NCI-H1105 treated with DMSO at 0.1 percent for 48 hours (cell line): ENCODE results near the gene UNC5C.

Source experiments
- DNase-seq: peaks from one replicate; lab custom pipeline; 2025; lab: John Stamatoyannopoulos, UW

Gene UNC5C

GRCh38 chr4:95546866-95547714 is 1.7 kb downstream of the UNC5C start:
- DNase-seq, result no peak

GRCh38 chr4:95546221-95546620 is 2.6 kb downstream of the UNC5C start:
- no peak for DNase-seq

- no peak for DNase-seq
Measured at GRCh38 chr4:95545546-95545945, 3.2 kb downstream of the UNC5C start.

- DNase-seq, result no peak
Measured at GRCh38 chr4:95544113-95545103, 4.4 kb downstream of the UNC5C start.

DNA sequence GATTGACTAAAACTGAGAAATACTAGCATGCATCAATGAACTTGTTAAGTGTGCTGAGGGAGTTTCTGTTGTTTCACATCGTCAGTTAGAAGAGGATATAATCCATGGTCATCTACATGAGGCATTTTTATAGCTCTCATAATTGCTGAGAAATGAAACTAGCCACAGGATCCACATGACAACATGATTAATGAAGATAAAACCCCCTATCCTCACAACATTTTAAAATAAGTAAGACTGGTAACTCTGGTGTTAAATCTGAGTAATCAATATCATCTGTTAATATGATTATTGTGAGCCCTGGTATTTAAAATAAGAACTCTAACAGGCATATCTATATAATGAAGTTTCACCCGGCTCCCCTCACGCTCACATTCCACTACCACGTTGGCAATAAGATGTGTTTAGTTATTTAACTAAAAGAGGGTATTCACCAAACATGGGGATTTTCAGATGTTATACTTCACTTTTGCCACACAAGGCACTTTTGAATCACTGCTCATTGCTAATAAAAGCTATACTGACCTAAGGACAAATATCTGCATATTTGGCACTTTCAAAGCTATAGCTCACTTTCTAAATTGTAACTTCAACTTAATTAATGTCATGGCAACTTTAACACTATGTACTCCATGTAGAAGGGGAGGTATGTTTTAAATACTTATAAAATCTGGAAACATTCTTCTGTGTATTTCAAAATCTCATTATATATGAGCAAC is 6.7 kb downstream of the UNC5C start:
- no peak for DNase-seq

DNA sequence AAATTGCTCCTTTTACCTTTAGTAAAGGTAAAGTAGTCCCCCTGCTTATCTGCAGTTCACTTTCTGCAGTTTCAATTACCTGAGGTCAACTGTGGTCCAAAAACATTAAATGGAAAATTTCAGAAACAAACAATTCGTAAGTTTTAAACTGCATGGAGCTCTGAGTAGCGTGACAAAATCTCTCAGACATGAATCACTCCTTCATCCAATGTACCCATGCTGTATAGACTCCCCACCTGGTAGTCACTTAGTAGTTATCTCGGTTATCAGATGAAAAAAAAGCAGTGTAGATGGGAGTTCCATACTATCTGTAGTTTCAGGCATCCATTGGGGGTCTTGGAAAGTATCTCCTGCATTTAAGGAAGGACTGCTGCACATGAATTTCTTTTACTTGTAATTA is 7.7 kb downstream of the UNC5C start:
- DNase-seq, result no peak

- DNase-seq, result no peak
Measured at GRCh38 chr4:95540227-95540626, 8.5 kb downstream of the UNC5C start.

DNA sequence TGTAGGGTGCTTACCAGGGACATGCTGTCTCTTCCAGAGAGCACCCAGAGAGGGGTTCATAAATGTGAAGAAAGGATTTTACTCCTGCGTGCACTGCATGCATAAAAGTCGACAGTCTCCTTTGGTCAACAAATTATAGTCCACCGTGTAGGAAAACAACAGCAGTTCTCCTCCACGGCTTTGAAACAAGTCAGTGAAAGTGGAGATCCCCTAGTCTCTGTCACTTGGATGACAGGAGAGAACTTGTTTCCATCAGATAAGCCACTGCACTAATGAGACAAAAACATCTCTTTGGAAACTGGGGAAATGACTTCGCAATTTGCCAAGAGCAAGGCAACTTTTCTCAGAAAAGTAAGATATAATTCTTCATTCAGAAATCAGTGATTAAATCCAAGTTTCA is 9.7 kb downstream of the UNC5C start:
- no peak for DNase-seq

DNA sequence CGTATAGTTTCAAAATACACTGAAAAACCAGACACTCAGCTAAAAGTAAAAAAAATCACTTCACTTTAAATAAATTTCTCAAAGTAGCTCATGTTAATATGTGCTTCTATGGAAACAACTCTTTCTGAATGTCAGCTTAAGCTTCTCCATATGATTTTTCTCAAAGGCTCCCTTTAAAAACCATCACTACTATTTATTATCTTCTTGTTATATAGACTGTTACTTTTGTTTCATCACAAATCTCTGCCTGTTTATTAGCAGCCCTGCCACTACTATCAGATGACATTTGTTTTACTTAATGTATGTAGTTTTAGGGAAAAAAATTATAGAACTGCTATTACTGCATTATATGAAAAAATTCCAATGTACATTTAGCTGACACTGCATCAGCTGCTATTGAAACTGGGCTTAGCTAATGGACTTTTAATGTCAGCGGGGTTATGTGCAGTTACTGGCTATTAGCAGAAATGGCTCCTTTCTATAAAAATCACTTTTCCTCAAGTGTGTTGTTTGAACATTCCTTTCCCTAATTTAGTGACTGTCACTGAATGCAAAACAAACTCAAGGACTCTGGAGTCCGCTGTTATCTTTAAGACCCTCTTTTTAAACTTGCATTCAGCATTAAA is 10.8 kb downstream of the UNC5C start:
- DNase-seq, result no peak

DNA sequence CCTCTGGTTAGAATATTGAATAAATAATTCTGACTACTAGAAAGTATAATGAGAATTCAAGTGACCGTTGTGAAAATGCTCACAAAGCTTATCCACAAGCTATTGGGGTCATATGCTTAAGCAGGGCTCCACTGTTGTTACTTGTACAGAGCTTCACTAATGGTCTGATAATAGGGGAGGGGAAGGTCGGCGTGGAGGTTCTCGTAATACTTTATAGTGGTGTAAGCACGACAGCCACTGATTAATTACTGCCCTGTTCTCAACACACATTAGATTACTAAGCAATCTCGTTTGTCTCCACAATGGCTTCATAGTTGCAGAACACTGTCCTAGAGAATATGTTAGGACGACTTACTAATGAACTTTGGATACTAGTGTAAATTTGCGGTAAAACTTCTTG is 11.6 kb downstream of the UNC5C start:
- no peak for DNase-seq

GRCh38 chr4:95536650-95537049 is 12.1 kb downstream of the UNC5C start:
- DNase-seq, result no peak

- no peak for DNase-seq
Measured at GRCh38 chr4:95535180-95535579, 13.6 kb downstream of the UNC5C start.

DNA sequence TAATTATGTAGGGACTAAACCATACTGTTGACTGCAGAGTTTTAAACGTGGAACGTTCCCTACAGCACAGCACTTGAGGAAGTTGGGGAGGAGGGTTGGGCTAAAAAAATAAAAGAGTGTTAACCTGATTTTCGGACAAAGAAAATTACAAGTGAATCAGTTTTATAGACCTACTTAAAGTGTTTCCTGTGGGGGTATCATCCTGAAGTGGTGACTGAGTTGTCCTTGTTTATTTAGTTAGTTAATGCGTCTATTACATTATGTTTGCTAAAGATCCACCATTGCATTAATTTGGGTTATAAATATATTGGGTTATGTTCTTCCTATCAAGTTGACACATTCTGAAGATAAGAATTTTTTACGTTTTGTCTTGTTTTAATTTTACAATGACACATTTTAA is 14.7 kb downstream of the UNC5C start:
- DNase-seq, result peak; percentile 11

GRCh38 chr4:95533254-95533653 is 15.5 kb downstream of the UNC5C start:
- no peak for DNase-seq

GRCh38 chr4:95532305-95532704 is 16.5 kb downstream of the UNC5C start:
- DNase-seq, result no peak

DNA sequence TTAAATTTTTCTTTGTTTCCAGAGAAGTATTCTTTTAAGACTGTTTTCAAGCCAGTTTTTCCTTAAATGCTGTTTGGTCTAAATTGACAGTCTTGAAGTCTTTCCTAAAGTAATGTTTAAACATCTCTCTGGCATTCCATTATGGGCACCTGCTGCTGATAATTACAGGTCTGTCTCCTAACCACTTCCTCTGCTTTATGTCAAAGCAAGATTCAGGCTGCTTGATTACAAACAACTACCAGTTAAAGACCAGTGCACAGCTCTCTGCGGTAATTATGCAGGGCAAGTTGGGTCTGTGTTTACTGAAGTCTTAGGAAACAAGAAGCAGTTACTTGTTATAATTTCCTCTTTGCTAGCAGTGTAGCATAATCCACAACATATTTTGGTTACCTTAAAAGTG is 17.6 kb downstream of the UNC5C start:
- peak; percentile 59 for DNase-seq

GRCh38 chr4:95529946-95530345 is 18.8 kb downstream of the UNC5C start:
- no peak for DNase-seq

DNA sequence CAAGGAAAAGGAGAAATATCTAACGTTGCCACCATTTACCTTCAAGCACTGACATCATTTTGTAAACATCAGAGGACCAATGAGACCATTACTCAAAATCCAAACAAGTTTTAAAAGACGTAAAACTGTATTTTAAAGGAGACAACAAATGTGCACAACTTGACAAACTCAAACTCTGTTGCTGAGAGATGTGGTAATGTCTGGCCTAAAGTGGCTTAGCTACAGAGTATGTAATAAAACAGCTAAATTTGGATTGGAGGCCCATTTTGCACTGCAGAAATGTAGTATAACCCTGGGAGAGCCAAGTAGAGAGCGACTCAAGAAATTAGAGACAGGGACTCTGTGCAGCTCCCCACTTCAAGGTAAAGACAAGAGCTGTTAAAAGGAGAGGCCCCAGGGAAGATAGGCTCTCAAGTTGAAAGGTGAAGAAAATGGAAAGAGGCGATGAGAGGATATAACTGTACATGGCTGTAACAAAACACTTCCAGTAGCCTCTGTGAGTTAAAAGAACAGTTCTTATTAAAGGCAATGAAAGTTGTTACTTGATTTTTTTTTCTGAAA is 20.3 kb downstream of the UNC5C start:
- DNase-seq, result no peak

DNA sequence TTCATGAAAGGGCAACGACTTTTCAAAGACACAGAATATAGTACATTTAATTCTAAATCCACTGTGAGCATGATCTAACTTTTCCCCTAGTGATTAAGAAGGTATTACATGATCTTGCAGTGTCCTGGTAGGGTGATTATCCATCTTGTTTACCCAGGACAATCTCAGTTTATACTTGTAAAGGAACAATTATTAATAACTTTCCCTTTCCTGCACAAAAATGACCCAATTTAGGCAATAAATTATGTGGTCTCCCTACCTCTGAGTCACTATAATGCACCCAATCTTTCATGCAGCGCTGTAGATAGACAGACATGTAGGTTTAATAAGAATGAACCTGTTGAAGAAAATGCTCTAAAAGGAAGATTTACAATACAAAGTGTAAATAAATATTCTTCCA is 22.7 kb downstream of the UNC5C start:
- DNase-seq, result no peak

DNA sequence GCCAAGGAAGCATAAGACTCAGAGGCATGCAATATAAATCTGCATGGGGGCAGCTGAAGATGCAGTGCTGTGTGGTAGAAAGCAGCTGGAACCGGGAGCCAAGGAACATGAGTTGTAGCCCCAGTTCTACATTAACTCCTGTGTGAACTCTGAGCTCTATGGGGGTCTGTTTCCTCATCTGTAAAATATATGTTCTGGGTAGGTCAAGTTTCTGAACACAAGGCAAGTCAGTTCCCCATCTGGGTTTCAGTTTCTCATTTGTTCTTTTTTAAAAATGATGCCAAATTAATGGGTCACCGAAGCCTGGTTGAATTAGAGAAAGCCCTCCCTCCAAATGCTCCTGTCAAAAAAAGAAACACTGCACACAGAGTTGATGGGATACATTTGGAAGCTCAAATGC is 24.0 kb downstream of the UNC5C start:
- DNase-seq, result no peak

DNA sequence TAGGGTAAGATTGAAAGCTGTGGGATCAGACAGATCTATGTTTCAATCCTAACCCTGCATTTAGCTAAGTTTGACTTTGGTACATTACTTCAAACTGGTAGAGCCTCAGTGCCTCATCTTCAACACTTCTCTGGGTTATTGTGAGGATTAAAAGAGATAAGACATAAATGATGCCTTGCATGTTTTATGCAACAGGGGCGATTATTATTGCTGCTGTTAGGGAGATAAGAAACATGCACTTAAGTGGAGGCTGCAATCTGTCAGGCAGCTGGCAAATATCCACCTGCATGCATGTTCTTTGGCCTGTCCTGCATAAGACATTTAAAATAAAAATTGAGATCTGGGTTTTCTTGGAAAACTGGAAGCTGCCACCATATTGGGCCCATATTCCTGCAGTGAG is 24.6 kb downstream of the UNC5C start:
- no peak for DNase-seq
